Peyer's patch (tissue), 4 donors: ENCODE measurements around the gene DDOST. TPM values are rescaled to one million over a fixed set of nuclear protein-coding genes. Genes with fewer than 3 reads are reported as not detected.
"Not testable (repeated sequence)": the region's sequence is repeated elsewhere in the genome, so short reads cannot be mapped to it uniquely, and the experiment has no call there.

ENCODE experiments used
- DNase-seq, 3 donors: peaks; one replicate each; pipeline ENCODE4 v3.0.0-alpha.2; 2017 to 2019
- H3K27ac ChIP-seq, 4 donors: fragments of 200-600 bp; sonication (generic); one replicate each; pipeline ENCODE4 v1.5.1; 2016 to 2019
- H3K27me3 ChIP-seq, 2 donors: fragments of 200-600 bp; sonication (generic); one replicate each; pipeline ENCODE4 v1.5.1; 2019
- H3K36me3 ChIP-seq, 3 donors: fragments of 200-600 bp; sonication (generic); one replicate each; pipeline ENCODE4 v1.5.1; 2016 to 2019
- H3K4me1 ChIP-seq, 4 donors: fragments of 200-600 bp; sonication (generic); one replicate each; pipeline ENCODE4 v1.5.1; 2016 to 2019
- H3K4me3 ChIP-seq, 4 donors: fragments of 200-600 bp; sonication (generic); 1 replicate in 3 of 4; 2 replicates in 1 of 4; pipeline ENCODE4 v1.5.1; 2016 to 2019; ENCODE audit warnings: mild to moderate bottlenecking in 1 of 4
- H3K9me3 ChIP-seq, 4 donors: fragments of 200-600 bp; sonication (generic); one replicate each; pipeline ENCODE4 v1.5.1; 2016 to 2019; ENCODE audit warnings: mild to moderate bottlenecking in 1 of 4
- CTCF ChIP-seq, 6 experiments: fragments of 450-650 bp in 4 of 6; fragments of 200-600 bp in 2 of 6; sonication (generic) in 1 of 6; IDR thresholded peaks; one replicate each; pipeline ENCODE4 v1.5.1; 2017 to 2019; ENCODE audit warnings: antibody characterized with exemption in 6 of 6, mild to moderate bottlenecking in 3 of 6, moderate library complexity in 1 of 6
- POLR2A ChIP-seq, 2 donors: fragments of 450-650 bp; IDR thresholded peaks; one replicate each; pipeline ENCODE4 v1.5.1; 2017; ENCODE audit warnings: antibody characterized with exemption in 2 of 2, mild to moderate bottlenecking in 2 of 2, moderate library complexity in 2 of 2
- total RNA-seq, 4 donors: library from RNA; depleted of rRNA; stranded (reverse); fragments of >200 nt; gene quantifications; one replicate each; pipeline ENCODE4 v1.1.0, GENCODE V29; 2016

The DDOST gene
- total RNA-seq, 4 donors from 2014 or later, result 44.6 to 145 (median 126) TPM

GRCh38 chr1:20610970-20611369 is 50.2 kb downstream of the DDOST start:
- TF ChIP-seq POLR2A (IDR thresholded peaks at IDR 0.05) (no peak), CTCF (IDR thresholded peaks at IDR 0.05) (no peak)
- H3K36me3 ChIP-seq, result no peaks in the 10 kb centered on the region

GRCh38 chr1:20609541-20609940 is 51.6 kb downstream of the DDOST start:
- DNase-seq, result no peak
- Histone ChIP-seq H3K4me3 (no peak overlapping the region), H3K9me3 (no peaks in the 10 kb centered on the region), H3K36me3 (no peaks in the 10 kb centered on the region), H3K27me3 (no peaks in the 10 kb centered on the region), H3K27ac (no peak overlapping the region), H3K4me1 (peaks cover 0 to 17% (median 0%) of the 10 kb centered on the region in 4 donors)
- no peak for TF ChIP-seq POLR2A (IDR thresholded peaks at IDR 0.05)
- TF ChIP-seq CTCF (IDR thresholded peaks at IDR 0.05), result no peak

More at GRCh38 chr1:20610970-20611369, 50.2 kb downstream of the DDOST start:
- H3K27ac ChIP-seq, result peak overlapping the region in 1 of 4 donors; percentile 28
- H3K9me3 ChIP-seq, result no peaks in the 10 kb centered on the region
- no peaks in the 10 kb centered on the region for H3K27me3 ChIP-seq
- H3K4me3 ChIP-seq, result no peak overlapping the region
- DNase-seq, result no peak
- H3K4me1 ChIP-seq, result peaks cover 0 to 13% (median 0%) of the 10 kb centered on the region in 4 donors

GRCh38 chr1:20606801-20607570 is 54.2 kb downstream of the DDOST start:
- not testable (repeated sequence) for H3K27me3 ChIP-seq, H3K27ac ChIP-seq, H3K9me3 ChIP-seq, DNase-seq, H3K4me1 ChIP-seq, H3K36me3 ChIP-seq, H3K4me3 ChIP-seq

- Histone ChIP-seq H3K36me3 (no peaks in the 10 kb centered on the region), H3K4me1 (peaks cover 0 to 7% (median 0%) of the 10 kb centered on the region in 4 donors), H3K27ac (peak overlapping the region in 2 of 4 donors; percentile 57 to 77), H3K9me3 (no peaks in the 10 kb centered on the region), H3K27me3 (no peaks in the 10 kb centered on the region), H3K4me3 (no peak overlapping the region)
- TF ChIP-seq CTCF (IDR thresholded peaks at IDR 0.05), result no peak
- no peak for TF ChIP-seq POLR2A (IDR thresholded peaks at IDR 0.05)
- DNase-seq, result no peak
Measured at GRCh38 chr1:20604678-20605077, 56.5 kb downstream of the DDOST start.

GRCh38 chr1:20603504-20604464 is 57.4 kb downstream of the DDOST start:
- no peaks in the 10 kb centered on the region for H3K9me3 ChIP-seq
- no peaks in the 10 kb centered on the region for H3K27me3 ChIP-seq
- H3K4me1 ChIP-seq, result peaks cover 0 to 7% (median 0%) of the 10 kb centered on the region in 4 donors
- H3K36me3 ChIP-seq, result no peaks in the 10 kb centered on the region
- no peak overlapping the region for H3K4me3 ChIP-seq
- peak in 1 of 3 donors; percentile 69 for DNase-seq
- TF ChIP-seq POLR2A (IDR thresholded peaks at IDR 0.05) (no peak), CTCF (IDR thresholded peaks at IDR 0.05) (no peak)
- peak overlapping the region in 2 of 4 donors; percentile 57 to 77 for H3K27ac ChIP-seq
